GM12892 (cell line): ENCODE results near the gene RIC8B.

Experiments
- POLR2A ChIP-seq: IDR thresholded peaks from 2 replicates; pipeline ENCODE4 v1.6.1; 2011; ENCODE audit warnings: low read depth, low read length, control low read depth
- POLR2AphosphoS5 ChIP-seq: IDR thresholded peaks from 2 replicates; pipeline ENCODE4 v1.6.1; 2011; ENCODE audit warnings: low read depth, low read length, control low read depth
- TAF1 ChIP-seq: IDR thresholded peaks from 2 replicates; pipeline ENCODE4 v1.6.1; 2011; ENCODE audit warnings: low read depth, mild to moderate bottlenecking, control low read depth, low read length, borderline replicate concordance

DNA sequence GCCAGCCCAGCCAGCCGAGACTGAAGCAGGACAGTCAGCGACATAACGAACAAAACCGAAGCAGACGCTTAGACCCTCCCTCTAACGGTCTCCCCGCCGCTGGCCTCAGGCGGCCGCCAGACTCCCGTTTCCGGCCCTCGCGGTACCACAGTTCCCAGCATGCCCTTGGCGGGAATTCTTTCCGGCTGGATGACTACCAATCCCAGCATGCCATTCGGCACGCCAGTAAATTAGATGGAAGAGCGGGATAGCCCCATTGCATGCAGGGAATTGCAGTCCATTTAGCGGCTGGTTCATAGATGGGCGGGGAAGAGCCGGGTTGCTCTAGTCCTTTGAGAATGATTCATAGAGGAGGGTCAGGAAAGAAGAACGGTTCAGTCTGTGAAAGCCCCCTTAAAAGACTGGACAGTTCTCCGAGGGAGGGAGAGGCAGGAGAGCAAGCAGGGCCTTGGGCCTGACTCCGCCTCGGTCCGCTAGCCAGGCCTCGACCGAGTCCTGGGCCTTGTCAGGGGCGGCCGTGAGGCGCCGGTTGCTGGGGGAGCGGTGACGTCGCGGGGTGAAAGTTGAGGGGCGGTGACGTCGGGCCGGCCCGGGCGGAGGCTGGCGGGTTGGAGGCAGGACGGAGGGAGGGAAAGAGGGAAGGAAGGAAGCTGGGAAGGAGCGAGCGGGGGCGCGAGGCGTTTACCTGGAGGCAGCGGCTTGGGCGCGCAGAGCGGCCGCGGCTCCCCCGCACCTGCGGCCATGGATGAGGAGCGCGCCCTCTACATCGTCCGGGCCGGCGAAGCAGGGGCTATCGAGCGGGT is at the start of gene RIC8B:
- no peak for TF ChIP-seq TAF1
- TF ChIP-seq POLR2AphosphoS5: peak; percentile 61
- peak; percentile 65; the same call in 1 of the 2 replicates for TF ChIP-seq POLR2A
